A673 (cell line): ENCODE results near the gene CCDC126.

ENCODE experiments used
- EZH2 ChIP-seq: fragments of 200-600 bp; sonication (generic); IDR thresholded peaks from 2 replicates; pipeline ENCODE4 v1.6.1; 2017; ENCODE audit warnings: borderline replicate concordance, low read depth, mild to moderate bottlenecking, mixed read lengths, antibody characterized with exemption, low read length; ENCODE audit not compliant: poor library complexity, severe bottlenecking
- TF ChIP-seq, protein P1 (sequence below): fragments of 300-800, 200-600 bp; sonication (generic); conservative IDR thresholded peaks from 2 replicates; pipeline ENCODE4 v1.5.1; 2017; ENCODE audit warnings: low read depth, mild to moderate bottlenecking, antibody characterized with exemption, low read length, moderate library complexity, mixed read lengths

DNA sequence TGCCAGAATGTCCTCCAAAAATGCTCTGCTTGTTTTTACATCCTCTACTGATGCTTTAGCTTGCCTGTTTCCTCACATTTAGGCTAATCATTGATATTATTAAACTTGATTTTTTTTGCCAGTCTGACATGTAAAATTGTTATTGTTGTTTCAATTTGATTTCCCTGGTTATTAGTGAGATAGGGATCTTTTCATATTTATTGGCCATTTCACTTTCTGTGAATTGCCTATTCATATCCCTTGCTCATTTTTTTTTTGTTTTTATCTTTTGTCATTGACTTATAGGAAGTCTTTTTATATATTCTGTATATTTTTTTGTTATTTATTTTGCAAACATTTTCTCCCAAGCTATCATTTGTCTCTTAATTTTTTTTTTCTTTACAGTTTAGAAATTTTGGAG lies 96.0 kb downstream of the CCDC126 start:
- TF ChIP-seq, protein P1, sequence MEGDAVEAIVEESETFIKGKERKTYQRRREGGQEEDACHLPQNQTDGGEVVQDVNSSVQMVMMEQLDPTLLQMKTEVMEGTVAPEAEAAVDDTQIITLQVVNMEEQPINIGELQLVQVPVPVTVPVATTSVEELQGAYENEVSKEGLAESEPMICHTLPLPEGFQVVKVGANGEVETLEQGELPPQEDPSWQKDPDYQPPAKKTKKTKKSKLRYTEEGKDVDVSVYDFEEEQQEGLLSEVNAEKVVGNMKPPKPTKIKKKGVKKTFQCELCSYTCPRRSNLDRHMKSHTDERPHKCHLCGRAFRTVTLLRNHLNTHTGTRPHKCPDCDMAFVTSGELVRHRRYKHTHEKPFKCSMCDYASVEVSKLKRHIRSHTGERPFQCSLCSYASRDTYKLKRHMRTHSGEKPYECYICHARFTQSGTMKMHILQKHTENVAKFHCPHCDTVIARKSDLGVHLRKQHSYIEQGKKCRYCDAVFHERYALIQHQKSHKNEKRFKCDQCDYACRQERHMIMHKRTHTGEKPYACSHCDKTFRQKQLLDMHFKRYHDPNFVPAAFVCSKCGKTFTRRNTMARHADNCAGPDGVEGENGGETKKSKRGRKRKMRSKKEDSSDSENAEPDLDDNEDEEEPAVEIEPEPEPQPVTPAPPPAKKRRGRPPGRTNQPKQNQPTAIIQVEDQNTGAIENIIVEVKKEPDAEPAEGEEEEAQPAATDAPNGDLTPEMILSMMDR: no peak
- TF ChIP-seq EZH2: no peak
